Activated B cell treated with CpG ODN at 0.5 μM for 24 hours (primary cell): Measurements from ENCODE around the gene TEP1. TPM values are rescaled to one million over a fixed set of nuclear protein-coding genes. Genes with fewer than 3 reads are reported as not detected.
"Not testable (repeated sequence)": the region's sequence is repeated elsewhere in the genome, so short reads cannot be mapped to it uniquely, and the experiment has no call there.

Experiments
- ATAC-seq: fragments of 200-7000 bp; cut with Tn5 transposase; one replicate; pipeline ENCODE4 v1.10.0; 2021; ENCODE audit warnings: low read depth, mild to moderate bottlenecking, moderate library complexity
- CTCF ChIA-PET: fragments of 350-600 bp; sonication (Branson Sonifier 250); formaldehyde crosslinking; loops from one replicate; lab custom pipeline; 2021; ENCODE audit warnings: antibody characterized with exemption; lab: Charles Lee
- POLR2A ChIA-PET: fragments of 350-600 bp; sonication (Branson Sonifier 250); formaldehyde crosslinking; loops from one replicate; lab custom pipeline; 2021; ENCODE audit warnings: antibody characterized with exemption; lab: Charles Lee
- DNase-seq: peaks from one replicate; pipeline ENCODE4 v3.0.0; 2022
- H3K27ac Mint-ChIP-seq: one replicate; pipeline ENCODE4 v1.8.0; 2020; ENCODE audit warnings: mixed read lengths
- H3K27me3 Mint-ChIP-seq: one replicate; pipeline ENCODE4 v1.8.0; 2021; ENCODE audit warnings: mixed read lengths
- H3K36me3 Mint-ChIP-seq: one replicate; pipeline ENCODE4 v1.8.0; 2021; ENCODE audit warnings: low read depth, mixed read lengths
- H3K4me1 Mint-ChIP-seq: one replicate; pipeline ENCODE4 v1.8.0; 2021; ENCODE audit warnings: mixed read lengths
- H3K4me3 Mint-ChIP-seq: one replicate; pipeline ENCODE4 v1.8.0; 2020; ENCODE audit warnings: mild to moderate bottlenecking, mixed read lengths
- H3K9me3 Mint-ChIP-seq: one replicate; pipeline ENCODE4 v1.8.0; 2020; ENCODE audit warnings: mixed read lengths
- CTCF ChIP-seq: fragments of 200-600 bp; IDR thresholded peaks from one replicate; pipeline ENCODE4 v1.8.0; 2022; ENCODE audit warnings: antibody characterized with exemption, mild to moderate bottlenecking
- intact Hi-C: fragments of 100-400 bp; cut with micrococcal nuclease; formaldehyde crosslinking; loops from one replicate; pipeline ENCODE4 v1.15.1; 2024
- total RNA-seq: library from RNA; stranded (reverse); gene quantifications from 2 replicates; pipeline ENCODE4 v1.2.3, GENCODE V29; 2022

TEP1 gene
- total RNA-seq, 1 donor from 2014 or later: 120 TPM

- POLR2A ChIA-PET: no interaction called here
- ATAC-seq (no peak), DNase-seq (no peak)
- CTCF ChIA-PET: no interaction called here
- Mint-ChIP-seq H3K4me3 (no peak overlapping the region), H3K4me1 (no peaks in the 10 kb centered on the region), H3K9me3 (no peaks in the 10 kb centered on the region), H3K36me3 (peaks cover 94% of the 10 kb centered on the region), H3K27ac (no peak overlapping the region), H3K27me3 (no peaks in the 10 kb centered on the region)
- no peak for TF ChIP-seq CTCF
- intact Hi-C loops: no loop called here
Observed at GRCh38 chr14:20375471-20375870, 37.8 kb downstream of the TEP1 start.

DNA sequence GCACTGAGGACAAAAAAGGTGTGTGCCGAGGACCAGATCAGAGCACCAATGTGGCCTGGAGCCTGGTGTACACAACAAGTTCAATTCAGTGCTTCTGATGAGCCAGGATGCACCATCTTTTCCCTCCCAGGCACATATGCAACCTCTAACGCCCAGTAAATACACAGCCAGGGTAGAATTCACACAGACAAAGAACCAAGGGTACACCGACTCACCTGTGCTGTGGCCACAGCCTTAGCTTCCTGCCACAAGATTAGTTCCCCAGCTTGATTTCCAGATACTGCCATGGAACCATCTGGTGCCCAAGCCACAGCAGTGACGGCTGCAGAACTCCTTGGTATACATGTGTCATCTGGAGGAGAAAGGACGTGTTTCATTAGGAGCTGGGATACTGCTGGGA lies 40.5 kb downstream of the TEP1 start:
- Mint-ChIP-seq H3K4me3 (no peak overlapping the region), H3K9me3 (no peaks in the 10 kb centered on the region), H3K27me3 (no peaks in the 10 kb centered on the region), H3K27ac (no peak overlapping the region), H3K4me1 (peaks cover 2% of the 10 kb centered on the region), H3K36me3 (peaks cover 93% of the 10 kb centered on the region)
- ATAC-seq (no peak), DNase-seq (no peak)
- TF ChIP-seq CTCF: no peak
- intact Hi-C loops: no loop called here
- CTCF ChIA-PET: no interaction called here
- POLR2A ChIA-PET: interaction anchor here (1.9 kb wide), 1 partner anchor 29 kb away, joined by 5 read pairs; the partner anchor contains the start of gene PARP2

DNA sequence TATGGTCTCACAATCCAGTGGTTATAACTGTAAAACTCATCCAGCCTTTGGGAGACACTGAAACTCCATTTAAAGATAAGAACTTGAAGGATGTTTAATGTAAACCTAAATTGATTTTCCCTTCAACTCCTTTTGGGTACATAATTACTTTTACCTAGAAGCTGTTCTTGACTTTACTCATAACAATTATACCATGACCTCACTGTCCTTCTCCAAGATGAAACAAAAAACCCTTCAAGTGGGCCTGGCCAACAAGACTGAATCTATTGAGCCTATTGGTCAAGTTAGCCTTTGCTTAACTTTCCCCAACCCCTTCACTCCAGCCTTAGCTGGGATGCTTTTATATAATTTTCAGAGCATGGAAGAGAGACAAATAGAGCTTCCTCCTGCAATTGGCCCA lies 47.4 kb downstream of the TEP1 start:
- Mint-ChIP-seq H3K9me3 (no peaks in the 10 kb centered on the region), H3K27me3 (no peaks in the 10 kb centered on the region), H3K36me3 (peaks cover 69% of the 10 kb centered on the region), H3K4me1 (peaks cover 6% of the 10 kb centered on the region), H3K4me3 (no peak overlapping the region), H3K27ac (peak overlapping the region; percentile 53)
- no peak for TF ChIP-seq CTCF
- no peak for DNase-seq
- ChIA-PET POLR2A (interaction anchor here (2.7 kb wide), 1 partner anchor 23 kb away, joined by 32 read pairs; the partner anchor contains the start of gene PARP2), CTCF (no interaction called here)
- intact Hi-C loops: loop anchor here (2.0 kb wide), 2 partner anchors 15 to 33 kb away; partner anchors contain the start of gene CCNB1IP1
- ATAC-seq: no peak

- intact Hi-C loops, ATAC-seq: not testable (repeated sequence)
Observed at GRCh38 chr14:20358474-20358873, 54.8 kb downstream of the TEP1 start.

DNA sequence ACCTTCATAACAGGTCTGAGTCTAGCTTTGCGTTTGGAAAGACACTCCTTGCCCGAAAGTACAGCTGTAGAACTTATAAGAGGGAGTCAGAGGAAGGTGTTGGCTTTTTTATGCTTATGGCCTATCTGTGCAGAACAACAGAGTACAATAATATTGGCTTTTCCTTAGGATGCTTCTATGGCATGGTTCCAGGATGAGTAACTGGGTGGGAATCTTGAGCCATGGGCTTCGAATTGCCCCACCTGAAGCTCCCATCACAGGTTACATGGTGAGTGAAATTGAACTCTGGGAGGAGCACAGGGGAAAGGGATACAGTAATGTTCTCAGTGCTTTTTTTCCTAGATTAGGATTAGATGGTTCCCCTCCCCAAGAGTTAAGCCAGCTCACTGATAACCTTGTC lies 56.9 kb downstream of the TEP1 start:
- Mint-ChIP-seq H3K9me3 (peaks cover 2% of the 10 kb centered on the region), H3K36me3 (peaks cover 75% of the 10 kb centered on the region), H3K4me3 (no peak overlapping the region), H3K27me3 (no peaks in the 10 kb centered on the region), H3K27ac (no peak overlapping the region), H3K4me1 (peaks cover 11% of the 10 kb centered on the region)
- ATAC-seq (no peak), DNase-seq (no peak)
- ChIA-PET CTCF (interaction anchor here (2.7 kb wide), 1 partner anchor 29 kb away, joined by 9 read pairs; no protein-coding TSS in a partner anchor), POLR2A (interaction anchor here (0.6 to 1.1 kb wide), 3 partner anchors 13 to 54 kb away, joined by 3 to 4 read pairs (median 3); partner anchors contain the start of gene PARP2)
- TF ChIP-seq CTCF: no peak
- intact Hi-C loops: no loop called here

More at GRCh38 chr14:20358474-20358873, 54.8 kb downstream of the TEP1 start:
- CTCF ChIA-PET, DNase-seq, H3K9me3 Mint-ChIP-seq, H3K27me3 Mint-ChIP-seq, POLR2A ChIA-PET, H3K4me3 Mint-ChIP-seq: not testable (repeated sequence)
- Mint-ChIP-seq H3K4me1 (peaks cover 11% of the 10 kb centered on the region), H3K27ac (peak overlapping the region; percentile 71), H3K36me3 (peaks cover 73% of the 10 kb centered on the region)
